Measurements from ENCODE around the gene PLEKHG7. TPM values are rescaled to one million over a fixed set of nuclear protein-coding genes. Genes with fewer than 3 reads are reported as not detected.
"Not testable (repeated sequence)": the region's sequence is repeated elsewhere in the genome, so short reads cannot be mapped to it uniquely, and the experiment has no call there.

PLEKHG7 gene, protein sequence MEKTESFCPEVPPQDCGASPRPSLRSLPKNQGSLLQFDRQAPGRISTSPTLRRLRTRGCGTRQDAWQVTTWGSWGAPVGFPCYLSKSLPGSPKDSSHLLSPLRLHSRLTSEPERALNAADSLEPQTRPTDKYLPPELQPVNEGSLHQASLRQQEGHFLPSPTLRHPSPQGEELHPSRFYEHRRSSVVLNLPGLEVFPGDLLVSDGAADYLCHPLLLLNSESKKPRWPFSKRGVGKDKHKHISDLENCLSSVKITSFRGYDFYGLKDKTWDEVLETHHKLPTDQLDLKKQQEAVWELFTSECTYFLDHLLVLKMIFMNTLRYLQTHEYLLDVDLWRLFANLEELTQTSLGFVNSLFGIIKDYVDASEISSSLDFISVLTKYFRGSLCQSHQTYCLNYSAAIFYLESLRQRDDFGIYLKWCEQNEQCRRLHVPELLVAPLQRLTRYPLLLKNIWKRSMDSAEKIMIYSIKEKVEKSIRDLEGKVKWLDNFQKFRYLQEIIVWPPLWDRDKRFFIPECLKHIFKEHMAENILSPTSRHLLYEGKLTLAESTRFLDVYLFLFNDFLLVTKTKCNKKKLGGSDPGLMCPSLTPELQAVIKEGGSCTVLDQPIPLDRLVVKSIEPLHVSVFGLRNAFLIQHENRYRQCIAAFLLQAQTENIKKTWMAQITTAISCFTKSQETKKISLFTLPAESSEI
- not detected for total RNA-seq

- no peak for DNase-seq
These were observed at the start of gene PLEKHG7 for GRCh38 chr12:92702754-92703679. PLEKHG7 (plus strand) TSS chr12:92702989; CDS start chr12:92706632, 3,643 bp downstream.

GRCh38 chr12:92654256-92654655 lies 48.5 kb upstream of the PLEKHG7 start:
- DNase-seq: not testable (repeated sequence)

DNA sequence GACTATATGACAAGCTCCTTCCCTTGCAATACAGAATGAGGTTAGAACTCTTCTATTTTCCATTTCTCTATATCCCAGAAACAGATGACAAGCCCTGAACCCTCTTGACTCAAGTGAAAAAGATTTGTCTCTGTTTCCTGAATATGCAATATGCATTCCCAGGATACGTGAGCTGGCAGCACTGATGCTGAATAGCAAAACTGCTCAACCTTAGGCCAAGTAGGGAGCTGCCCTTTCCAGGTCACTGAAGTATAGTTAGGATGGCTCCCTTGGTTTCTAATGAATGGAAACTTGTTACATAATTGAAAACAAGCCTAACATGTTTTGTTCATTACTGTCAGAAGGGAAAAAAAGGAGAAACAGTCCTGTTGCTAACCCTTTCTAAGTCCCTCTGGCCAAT lies 47.9 kb upstream of the PLEKHG7 start:
- DNase-seq: no peak

DNA sequence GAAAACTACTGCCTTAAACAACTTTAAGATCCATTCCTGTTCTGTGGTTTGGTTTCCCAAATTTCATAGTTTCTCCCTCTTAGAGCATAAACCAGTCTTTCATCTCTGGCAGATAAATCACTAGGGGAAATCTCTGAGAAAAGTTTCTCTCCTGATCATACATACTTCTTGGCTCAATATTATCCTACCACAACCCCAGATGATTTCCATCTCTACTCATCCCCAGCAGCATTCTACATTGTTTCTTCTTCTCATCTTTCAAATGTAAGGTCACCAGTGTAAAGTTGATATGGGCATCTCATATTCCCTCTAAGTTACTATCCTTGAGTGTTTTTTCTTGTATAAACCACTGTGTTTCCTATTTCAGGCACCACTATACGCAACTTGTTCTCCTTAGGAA lies 45.9 kb upstream of the PLEKHG7 start:
- no peak for DNase-seq

- no peak for DNase-seq
These were observed 45.0 kb upstream of the PLEKHG7 start for GRCh38 chr12:92657770-92658169.

- no peak for DNase-seq
These were observed 44.2 kb upstream of the PLEKHG7 start for GRCh38 chr12:92658611-92659010.

GRCh38 chr12:92661269-92661668 lies 41.5 kb upstream of the PLEKHG7 start:
- no peak for DNase-seq

GRCh38 chr12:92665496-92665895 lies 37.3 kb upstream of the PLEKHG7 start:
- no peak for DNase-seq

- no peak for DNase-seq
These were observed 34.0 kb upstream of the PLEKHG7 start for GRCh38 chr12:92668739-92669138.

GRCh38 chr12:92671524-92671923 lies 31.3 kb upstream of the PLEKHG7 start:
- not testable (repeated sequence) for DNase-seq

DNA sequence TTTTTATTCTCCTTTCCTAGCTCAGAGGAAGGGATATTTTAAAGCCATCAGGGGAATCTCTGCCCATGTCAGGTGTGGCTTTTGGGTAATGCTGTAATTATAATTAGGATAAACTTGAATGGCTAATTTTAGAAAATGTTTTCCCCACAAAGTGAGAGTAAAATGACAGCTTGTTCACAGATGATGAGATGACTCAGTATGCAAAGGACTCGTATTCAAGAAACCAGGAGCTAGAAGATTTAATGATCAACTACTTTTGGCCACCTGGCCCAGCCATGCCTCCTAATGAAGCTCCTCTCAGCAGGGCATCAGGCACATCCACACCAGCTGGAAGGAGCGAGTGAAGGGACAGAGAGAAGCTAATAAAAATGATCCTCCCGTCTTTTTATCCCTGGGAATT lies 29.0 kb upstream of the PLEKHG7 start:
- DNase-seq: no peak

- no peak for DNase-seq
These were observed 28.3 kb upstream of the PLEKHG7 start for GRCh38 chr12:92674500-92674899.

- DNase-seq: no peak
These were observed 27.5 kb upstream of the PLEKHG7 start for GRCh38 chr12:92675092-92675865.

- no peak for DNase-seq
These were observed 26.1 kb upstream of the PLEKHG7 start for GRCh38 chr12:92676710-92677109.

DNA sequence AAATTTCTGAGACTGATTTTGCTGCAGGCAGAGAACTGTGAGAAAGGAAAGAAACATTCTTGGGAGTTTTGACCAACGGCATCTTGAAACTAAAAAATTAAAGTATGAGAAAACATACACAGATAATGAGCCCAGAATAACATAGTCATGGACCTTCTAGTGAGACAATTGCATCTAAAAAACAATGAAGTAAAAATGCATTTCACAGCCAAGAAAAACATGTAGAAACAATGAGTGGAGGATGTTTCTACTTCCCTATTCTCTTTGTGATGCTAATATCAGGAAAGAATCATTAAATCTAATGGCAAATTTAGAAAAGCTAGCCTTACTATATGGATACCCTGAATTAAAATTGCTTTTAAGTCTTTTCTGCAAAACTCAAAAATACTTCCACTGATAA lies 12.2 kb upstream of the PLEKHG7 start:
- DNase-seq: no peak

DNA sequence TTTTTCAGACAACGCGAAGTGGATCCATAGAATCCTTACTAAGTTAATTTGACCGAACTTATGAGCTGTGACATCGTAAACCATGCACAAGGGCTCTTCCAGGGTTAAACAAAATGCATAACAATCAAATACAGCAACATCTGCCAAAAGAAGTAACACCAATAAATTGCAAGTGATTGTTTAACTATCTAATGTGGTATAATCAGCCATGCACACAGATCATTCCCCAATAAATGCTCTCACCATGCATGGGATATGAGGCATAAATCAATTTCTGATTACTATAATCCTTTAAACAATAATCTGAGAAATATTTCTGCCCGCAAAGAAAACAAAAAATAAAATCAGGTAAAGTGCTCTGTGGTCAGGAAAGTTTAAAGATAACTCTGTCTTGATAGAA lies 7.7 kb upstream of the PLEKHG7 start:
- DNase-seq: no peak

GRCh38 chr12:92695577-92695976 lies 7.2 kb upstream of the PLEKHG7 start:
- no peak for DNase-seq

DNA sequence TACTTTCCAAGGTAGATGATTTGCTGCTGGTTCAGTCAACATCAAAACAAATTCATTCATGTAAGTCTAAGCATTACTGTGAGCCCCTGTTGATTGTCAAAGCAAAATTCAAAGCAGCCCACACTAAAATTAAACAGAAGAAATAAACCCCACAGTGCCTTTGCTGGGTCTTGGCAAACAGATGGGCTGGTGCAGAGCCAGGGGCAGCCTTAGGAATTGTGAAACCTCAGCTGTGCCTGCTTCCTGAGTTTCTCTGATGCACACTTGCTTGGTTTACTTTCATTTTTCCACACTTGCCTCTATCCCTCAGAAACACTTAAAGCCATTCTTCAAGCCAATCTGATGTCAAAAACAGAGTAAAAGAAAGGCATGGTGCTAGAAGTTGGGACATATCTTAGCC lies 6.6 kb upstream of the PLEKHG7 start:
- DNase-seq: no peak

- no peak for DNase-seq
These were observed 4.3 kb upstream of the PLEKHG7 start for GRCh38 chr12:92698474-92698873.

- DNase-seq: no peak
These were observed 1.3 kb upstream of the PLEKHG7 start for GRCh38 chr12:92701441-92701840.

- DNase-seq: no peak
These were observed 997 bp downstream of the PLEKHG7 start for GRCh38 chr12:92703786-92704185.

DNA sequence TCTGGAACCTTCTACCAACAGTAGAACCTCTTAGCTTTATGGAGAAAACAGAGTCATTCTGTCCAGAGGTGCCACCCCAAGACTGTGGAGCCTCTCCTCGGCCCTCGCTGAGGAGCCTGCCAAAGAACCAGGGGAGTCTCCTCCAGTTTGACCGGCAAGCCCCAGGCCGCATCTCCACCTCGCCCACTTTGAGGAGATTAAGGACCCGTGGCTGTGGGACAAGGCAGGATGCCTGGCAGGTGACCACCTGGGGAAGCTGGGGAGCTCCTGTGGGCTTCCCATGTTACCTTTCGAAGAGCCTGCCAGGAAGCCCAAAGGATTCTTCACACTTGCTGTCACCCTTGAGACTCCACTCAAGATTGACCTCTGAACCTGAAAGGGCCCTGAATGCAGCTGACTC lies 3.8 kb downstream of the PLEKHG7 start:
- DNase-seq: no peak

Data from occipital lobe (tissue), 2 donors.